ENCODE data around the gene EVC. TPM values are rescaled to one million over a fixed set of nuclear protein-coding genes. Genes with fewer than 3 reads are reported as not detected.

Gene EVC
- total and polyA plus RNA-seq, 2 of the 8 experiments (the other 6 are each of a cell fraction or from before 2014, with no cell fraction given): 2.6 to 9.8 TPM

GRCh38 chr4:5683566-5683965, 27.4 kb upstream of the EVC start (continued):
- TF ChIP-seq CHD7 (IDR thresholded peaks at IDR 0.05; ENCODE audit: insufficient replicate concordance, low read length) (no peak), MAFK (IDR thresholded peaks at IDR 0.05; ENCODE audit: low read depth, low read length) (no peak), POLR2A (IDR thresholded peaks at IDR 0.05; ENCODE audit: control extremely low read depth in 1 of 2, low read depth in 2 of 2, low read length in 2 of 2) (no peak), SP4 (IDR thresholded peaks at IDR 0.05; ENCODE audit: low read length) (no peak), CREB1 (IDR thresholded peaks at IDR 0.05) (no peak), POLR2AphosphoS5 (IDR thresholded peaks at IDR 0.05; ENCODE audit: low read depth, low read length) (no peak), CEBPB (IDR thresholded peaks at IDR 0.05; ENCODE audit: low read depth, low read length) (no peak), CBX5 (IDR thresholded peaks at IDR 0.05; ENCODE audit: low read depth, low read length) (no peak), SRF (IDR thresholded peaks at IDR 0.05; ENCODE audit: low read depth, low read length) (no peak), CHD1 (IDR thresholded peaks at IDR 0.05; ENCODE audit: low read depth, low read length) (no peak), CHD2 (IDR thresholded peaks at IDR 0.05; ENCODE audit: low read length) (no peak), SP2 (IDR thresholded peaks at IDR 0.05; ENCODE audit: low read length) (no peak), KDM1A (IDR thresholded peaks at IDR 0.05; ENCODE audit: borderline replicate concordance, low read length) (no peak)
- TF ChIP-seq, protein P1, sequence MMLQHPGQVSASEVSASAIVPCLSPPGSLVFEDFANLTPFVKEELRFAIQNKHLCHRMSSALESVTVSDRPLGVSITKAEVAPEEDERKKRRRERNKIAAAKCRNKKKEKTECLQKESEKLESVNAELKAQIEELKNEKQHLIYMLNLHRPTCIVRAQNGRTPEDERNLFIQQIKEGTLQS (IDR thresholded peaks at IDR 0.05; ENCODE audit: insufficient read depth, low read depth, low read length): no peak

Data from H1 (cell line).